ENCODE results near the gene STOM. TPM values are rescaled to one million over a fixed set of nuclear protein-coding genes. Genes with fewer than 3 reads are reported as not detected.

Gene STOM
- total RNA-seq, 1 experiment from 2014 or later = 33.1 TPM

DNA sequence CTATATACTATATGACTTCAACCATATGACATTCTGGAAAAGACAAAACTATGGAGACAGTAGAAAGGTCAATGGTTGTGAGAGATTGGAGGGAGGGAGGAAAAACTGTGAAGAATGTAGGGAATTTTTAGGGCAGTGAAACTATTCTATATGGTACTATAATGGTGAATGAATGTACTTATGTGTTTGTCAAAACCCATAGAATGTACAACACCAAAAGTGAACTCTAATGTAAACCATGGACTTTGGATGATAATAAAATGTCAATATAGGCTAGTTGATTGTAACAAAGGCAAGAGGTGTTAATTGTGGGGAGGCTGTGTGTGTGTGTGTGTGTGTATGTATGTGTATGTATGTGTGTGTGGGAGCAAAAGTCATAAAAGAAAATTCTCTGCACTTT lies 10.8 kb upstream of the STOM start:
- no peak overlapping the region for H3K4me3 ChIP-seq (ENCODE audit: low read length)
- no peaks in the 10 kb centered on the region for H3K4me1 ChIP-seq (ENCODE audit: low read length)
- no peak overlapping the region for H2AFZ ChIP-seq (ENCODE audit: low read length)
- H3K9me2 ChIP-seq (replicated peaks; ENCODE audit: insufficient read depth, low read length) = no peaks in the 10 kb centered on the region
- no peaks in the 10 kb centered on the region for H3K27me3 ChIP-seq (ENCODE audit: low read length)
- no peak overlapping the region for H3K9ac ChIP-seq (ENCODE audit: low read length)
- no peaks in the 10 kb centered on the region for H3K36me3 ChIP-seq (ENCODE audit: insufficient read depth, low read length)
- H4K20me1 ChIP-seq (ENCODE audit: insufficient read depth, low read depth, low read length) = no peaks in the 10 kb centered on the region
- no peak overlapping the region for H3K4me2 ChIP-seq (ENCODE audit: low read depth, low read length, poor library complexity, severe bottlenecking)
- no peaks in the 10 kb centered on the region for H3K79me2 ChIP-seq (ENCODE audit: low read length)
- no peak overlapping the region for H3K27ac ChIP-seq (ENCODE audit: low read length)
- DNase-seq = no peak
- no peaks in the 10 kb centered on the region for H3K9me3 ChIP-seq (ENCODE audit: low read length)

GRCh38 chr9:121376214-121376830 lies 6.3 kb upstream of the STOM start:
- no peak overlapping the region for H3K9ac ChIP-seq (ENCODE audit: low read length)
- H3K4me3 ChIP-seq (ENCODE audit: low read length) = no peak overlapping the region
- no peaks in the 10 kb centered on the region for H3K27me3 ChIP-seq (ENCODE audit: low read length)
- no peaks in the 10 kb centered on the region for H3K79me2 ChIP-seq (ENCODE audit: low read length)
- H3K9me3 ChIP-seq (ENCODE audit: low read length) = no peaks in the 10 kb centered on the region
- H2AFZ ChIP-seq (ENCODE audit: low read length) = no peak overlapping the region
- no peaks in the 10 kb centered on the region for H3K9me2 ChIP-seq (replicated peaks; ENCODE audit: insufficient read depth, low read length)
- no peak overlapping the region for H3K27ac ChIP-seq (ENCODE audit: low read length)
- H4K20me1 ChIP-seq (ENCODE audit: insufficient read depth, low read depth, low read length) = no peaks in the 10 kb centered on the region
- DNase-seq = peak; percentile 56
- no peaks in the 10 kb centered on the region for H3K36me3 ChIP-seq (ENCODE audit: insufficient read depth, low read length)
- no peaks in the 10 kb centered on the region for H3K4me1 ChIP-seq (ENCODE audit: low read length)
- H3K4me2 ChIP-seq (ENCODE audit: low read depth, low read length, poor library complexity, severe bottlenecking) = no peak overlapping the region

DNA sequence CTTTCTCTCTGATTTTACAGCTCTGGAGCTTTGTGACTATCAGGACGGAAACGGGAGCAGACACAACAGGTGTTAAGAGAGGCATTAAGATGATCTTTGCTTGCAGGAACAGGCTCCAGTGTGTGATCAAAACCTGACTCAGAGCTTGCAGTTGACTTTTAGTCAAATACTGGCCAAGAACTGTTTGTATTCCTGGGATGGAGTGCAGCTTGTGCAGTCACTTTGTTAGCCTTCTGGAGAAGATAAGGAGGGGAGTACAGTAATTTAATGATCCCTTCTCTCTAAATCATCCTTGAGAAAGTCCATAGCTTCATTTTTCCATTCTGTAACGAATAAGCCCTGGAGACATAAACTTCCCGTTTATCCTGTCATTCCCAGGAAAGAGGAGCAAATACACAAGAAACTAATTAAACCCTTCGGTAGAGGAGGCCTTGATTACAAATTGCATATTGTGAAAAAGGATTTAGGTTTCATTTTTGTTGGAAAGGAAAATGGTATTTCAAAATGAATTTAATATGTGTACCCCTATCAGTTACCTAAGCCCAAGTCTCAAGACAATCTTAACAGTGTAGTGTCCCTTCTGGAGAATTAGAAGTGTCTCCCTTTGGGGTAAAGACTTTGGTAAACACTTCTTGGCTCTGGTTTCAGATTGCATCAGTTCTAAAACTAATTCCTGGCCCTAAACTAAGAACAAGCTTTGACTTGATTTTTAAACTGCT lies 3.1 kb upstream of the STOM start:
- Histone ChIP-seq H3K4me1 (ENCODE audit: low read length) (peaks cover 20% of the 10 kb centered on the region), H3K4me2 (ENCODE audit: low read depth, low read length, poor library complexity, severe bottlenecking) (no peak overlapping the region), H3K4me3 (ENCODE audit: low read length) (no peak overlapping the region), H4K20me1 (ENCODE audit: insufficient read depth, low read depth, low read length) (no peaks in the 10 kb centered on the region), H2AFZ (ENCODE audit: low read length) (no peak overlapping the region), H3K9me3 (ENCODE audit: low read length) (no peaks in the 10 kb centered on the region), H3K27ac (ENCODE audit: low read length) (no peak overlapping the region), H3K36me3 (ENCODE audit: insufficient read depth, low read length) (no peaks in the 10 kb centered on the region), H3K79me2 (ENCODE audit: low read length) (peaks cover 11% of the 10 kb centered on the region), H3K9ac (ENCODE audit: low read length) (no peak overlapping the region), H3K27me3 (ENCODE audit: low read length) (no peaks in the 10 kb centered on the region), H3K9me2 (replicated peaks; ENCODE audit: insufficient read depth, low read length) (no peaks in the 10 kb centered on the region)
- DNase-seq = no peak

DNA sequence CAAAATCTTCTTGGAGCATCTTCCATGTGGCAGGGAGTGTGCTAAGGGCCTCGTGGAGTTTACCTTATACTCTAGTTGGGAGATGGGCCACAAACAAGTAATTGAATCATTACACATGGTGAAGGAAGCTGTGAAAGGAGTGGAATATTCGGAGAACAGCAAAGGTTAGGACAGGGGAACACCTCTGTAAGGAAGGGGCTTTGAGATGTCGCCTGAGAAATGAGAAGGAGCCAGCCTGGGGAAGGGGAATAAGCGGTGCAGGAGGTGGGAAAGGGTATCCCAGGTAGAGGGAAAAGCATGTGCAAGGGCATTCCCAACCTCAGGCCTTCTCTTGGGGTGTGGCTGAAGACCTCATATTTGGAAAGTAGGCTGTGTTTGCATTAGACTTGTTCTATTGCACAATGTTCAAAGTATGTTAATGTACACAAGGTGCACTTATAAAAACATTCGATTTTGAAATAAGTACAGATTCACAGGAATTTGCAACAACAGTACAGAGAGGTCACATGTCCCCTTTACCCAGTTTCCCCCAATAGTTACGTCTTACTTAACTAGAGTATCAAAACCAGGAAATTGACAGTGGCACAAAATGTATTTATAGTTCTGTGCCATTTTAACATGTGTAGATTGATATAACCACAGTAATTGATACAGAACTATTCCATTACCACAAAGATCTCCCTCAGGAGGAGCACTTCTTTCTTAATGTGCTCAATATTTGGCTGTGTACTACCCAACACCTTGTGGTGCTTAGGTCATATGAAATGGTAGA lies 2.4 kb upstream of the STOM start:
- Histone ChIP-seq H2AFZ (ENCODE audit: low read length) (no peak overlapping the region), H3K27ac (ENCODE audit: low read length) (no peak overlapping the region), H3K36me3 (ENCODE audit: insufficient read depth, low read length) (no peaks in the 10 kb centered on the region), H3K27me3 (ENCODE audit: low read length) (no peaks in the 10 kb centered on the region), H3K9me3 (ENCODE audit: low read length) (no peaks in the 10 kb centered on the region), H3K9me2 (replicated peaks; ENCODE audit: insufficient read depth, low read length) (no peaks in the 10 kb centered on the region), H3K9ac (ENCODE audit: low read length) (no peak overlapping the region), H4K20me1 (ENCODE audit: insufficient read depth, low read depth, low read length) (no peaks in the 10 kb centered on the region), H3K4me1 (ENCODE audit: low read length) (peaks cover 27% of the 10 kb centered on the region), H3K4me2 (ENCODE audit: low read depth, low read length, poor library complexity, severe bottlenecking) (no peak overlapping the region), H3K4me3 (ENCODE audit: low read length) (no peak overlapping the region), H3K79me2 (ENCODE audit: low read length) (peaks cover 18% of the 10 kb centered on the region)
- DNase-seq = no peak

DNA sequence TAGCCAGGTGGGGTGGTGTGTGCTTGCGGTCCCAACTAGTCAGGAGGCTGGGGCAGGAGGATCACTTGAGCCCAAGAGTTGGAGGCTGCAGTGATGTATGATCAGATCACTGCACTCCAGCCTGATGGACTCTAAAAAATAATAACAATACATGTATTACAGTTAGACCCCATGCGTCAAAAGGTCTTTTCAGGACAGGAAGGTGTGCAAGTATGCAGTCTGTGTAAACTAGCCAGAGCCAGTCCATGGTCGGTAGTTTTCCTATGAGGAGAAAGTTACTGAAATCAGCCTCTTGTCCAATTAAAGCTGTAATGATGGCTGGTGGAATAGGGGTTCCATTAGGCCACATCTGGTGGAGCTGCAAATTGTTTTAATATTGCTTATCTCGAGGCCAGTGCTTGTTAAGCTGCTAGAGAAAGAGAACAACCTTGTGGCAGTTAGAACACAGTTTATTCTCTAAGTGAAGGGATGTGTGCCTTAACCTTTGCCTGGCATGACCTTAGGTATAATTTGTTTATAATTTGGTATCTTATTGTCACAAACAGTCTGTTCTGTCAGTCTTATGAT lies 1.5 kb upstream of the STOM start:
- H4K20me1 ChIP-seq (ENCODE audit: insufficient read depth, low read depth, low read length) = no peaks in the 10 kb centered on the region
- no peaks in the 10 kb centered on the region for H3K36me3 ChIP-seq (ENCODE audit: insufficient read depth, low read length)
- H3K4me3 ChIP-seq (ENCODE audit: low read length) = no peak overlapping the region
- H3K9me3 ChIP-seq (ENCODE audit: low read length) = no peaks in the 10 kb centered on the region
- no peak for DNase-seq
- H3K9ac ChIP-seq (ENCODE audit: low read length) = no peak overlapping the region
- no peak overlapping the region for H2AFZ ChIP-seq (ENCODE audit: low read length)
- no peak overlapping the region for H3K4me2 ChIP-seq (ENCODE audit: low read depth, low read length, poor library complexity, severe bottlenecking)
- H3K4me1 ChIP-seq (ENCODE audit: low read length) = peaks cover 28% of the 10 kb centered on the region
- H3K9me2 ChIP-seq (replicated peaks; ENCODE audit: insufficient read depth, low read length) = no peaks in the 10 kb centered on the region
- H3K27ac ChIP-seq (ENCODE audit: low read length) = no peak overlapping the region
- no peaks in the 10 kb centered on the region for H3K27me3 ChIP-seq (ENCODE audit: low read length)
- peaks cover 24% of the 10 kb centered on the region for H3K79me2 ChIP-seq (ENCODE audit: low read length)

DNA sequence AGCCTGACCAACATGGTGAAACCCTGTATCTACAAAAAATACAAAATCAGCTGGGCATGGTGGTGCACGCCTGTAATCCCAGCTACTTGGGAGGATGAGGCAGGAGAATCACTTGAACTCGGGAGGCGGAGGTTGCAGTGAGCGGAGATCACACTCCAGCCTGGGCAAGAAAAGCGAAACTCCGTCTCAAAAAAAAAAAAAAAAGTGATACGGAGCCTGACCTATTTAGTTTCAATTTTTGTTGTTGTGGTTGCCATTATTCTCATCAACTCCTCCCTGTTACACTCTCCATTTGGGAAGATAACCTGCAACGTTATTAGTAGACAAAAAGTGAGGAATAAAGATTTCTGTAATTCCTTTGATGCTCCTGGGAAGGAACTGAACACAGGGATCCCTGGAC lies 1.3 kb downstream of the STOM start:
- DNase-seq = no peak
- Histone ChIP-seq H3K4me1 (ENCODE audit: low read length) (peaks cover 38% of the 10 kb centered on the region), H3K27me3 (ENCODE audit: low read length) (no peaks in the 10 kb centered on the region), H3K4me2 (ENCODE audit: low read depth, low read length, poor library complexity, severe bottlenecking) (peak overlapping the region; percentile 90), H3K4me3 (ENCODE audit: low read length) (peak overlapping the region; percentile 75), H3K36me3 (ENCODE audit: insufficient read depth, low read length) (no peaks in the 10 kb centered on the region), H3K27ac (ENCODE audit: low read length) (no peak overlapping the region), H3K9me2 (replicated peaks; ENCODE audit: insufficient read depth, low read length) (no peaks in the 10 kb centered on the region), H4K20me1 (ENCODE audit: insufficient read depth, low read depth, low read length) (no peaks in the 10 kb centered on the region), H3K9ac (ENCODE audit: low read length) (peak overlapping the region; percentile 73), H2AFZ (ENCODE audit: low read length) (no peak overlapping the region), H3K9me3 (ENCODE audit: low read length) (no peaks in the 10 kb centered on the region), H3K79me2 (ENCODE audit: low read length) (peaks cover 33% of the 10 kb centered on the region)

DNA sequence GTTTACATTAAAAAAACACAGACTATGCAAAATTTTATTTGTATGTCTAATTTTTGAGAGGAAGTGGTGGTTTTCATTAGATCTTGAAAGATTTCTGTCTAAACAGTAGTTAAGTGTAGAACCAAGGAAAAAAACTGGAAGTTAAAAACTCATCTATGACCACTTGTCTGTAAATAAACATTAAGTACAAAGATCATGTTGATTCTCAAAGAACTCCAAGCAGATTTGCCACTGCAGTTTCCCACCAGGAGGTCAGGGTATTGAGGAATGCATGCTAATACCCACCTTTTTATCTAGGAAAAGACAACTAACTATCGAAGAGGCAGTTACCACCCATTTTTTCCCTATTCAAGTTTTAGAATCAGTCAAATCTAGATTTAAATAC lies 1.9 kb downstream of the STOM start:
- H3K27me3 ChIP-seq (ENCODE audit: low read length) = no peaks in the 10 kb centered on the region
- H3K79me2 ChIP-seq (ENCODE audit: low read length) = peaks cover 33% of the 10 kb centered on the region
- no peak overlapping the region for H3K4me3 ChIP-seq (ENCODE audit: low read length)
- H3K9me2 ChIP-seq (replicated peaks; ENCODE audit: insufficient read depth, low read length) = no peaks in the 10 kb centered on the region
- H3K4me1 ChIP-seq (ENCODE audit: low read length) = peaks cover 38% of the 10 kb centered on the region
- DNase-seq = no peak
- no peak overlapping the region for H3K9ac ChIP-seq (ENCODE audit: low read length)
- H2AFZ ChIP-seq (ENCODE audit: low read length) = no peak overlapping the region
- peak overlapping the region; percentile 90 for H3K4me2 ChIP-seq (ENCODE audit: low read depth, low read length, poor library complexity, severe bottlenecking)
- no peaks in the 10 kb centered on the region for H4K20me1 ChIP-seq (ENCODE audit: insufficient read depth, low read depth, low read length)
- no peaks in the 10 kb centered on the region for H3K9me3 ChIP-seq (ENCODE audit: low read length)
- H3K27ac ChIP-seq (ENCODE audit: low read length) = no peak overlapping the region
- no peaks in the 10 kb centered on the region for H3K36me3 ChIP-seq (ENCODE audit: insufficient read depth, low read length)
